ENCODE measurements around the gene CCL27.

The CCL27 gene

GRCh38 chr9:34658461-34658860, 4.0 kb downstream of the CCL27 start:
- H3K9me3 ChIP-seq (ENCODE audit: insufficient read depth, low read length): no peaks in the 10 kb centered on the region
- no peak for TF ChIP-seq EZH2phosphoT487 (conservative IDR thresholded peaks at IDR 0.05; ENCODE audit: low read length)
- no peak for TF ChIP-seq CTCF (IDR thresholded peaks at IDR 0.05; ENCODE audit: insufficient read depth, low read length, poor library complexity, severe bottlenecking)
- H3K27me3 ChIP-seq (ENCODE audit: low read length): no peaks in the 10 kb centered on the region
- H3F3A ChIP-seq (ENCODE audit: insufficient read depth): no peaks in the 10 kb centered on the region
- H3K79me2 ChIP-seq (ENCODE audit: insufficient read depth, low read length): no peaks in the 10 kb centered on the region
- H2AFZ ChIP-seq (ENCODE audit: low read depth, low read length, severe bottlenecking): no peak overlapping the region
- H3K9me2 ChIP-seq (replicated peaks; ENCODE audit: insufficient read depth, low read length): no peaks in the 10 kb centered on the region
- H3K27ac ChIP-seq (ENCODE audit: low read depth, low read length): no peak overlapping the region
- no peak overlapping the region for H3K4me3 ChIP-seq (ENCODE audit: insufficient read depth, low read length, poor library complexity, severe bottlenecking)
- H4K20me1 ChIP-seq (ENCODE audit: low read depth, low read length): no peaks in the 10 kb centered on the region
- H3K36me3 ChIP-seq (ENCODE audit: low read length): no peaks in the 10 kb centered on the region
- H3K9ac ChIP-seq (ENCODE audit: low read length): no peak overlapping the region
- H3K4me2 ChIP-seq (ENCODE audit: low read depth, low read length, poor library complexity, severe bottlenecking): no peak overlapping the region

DNA sequence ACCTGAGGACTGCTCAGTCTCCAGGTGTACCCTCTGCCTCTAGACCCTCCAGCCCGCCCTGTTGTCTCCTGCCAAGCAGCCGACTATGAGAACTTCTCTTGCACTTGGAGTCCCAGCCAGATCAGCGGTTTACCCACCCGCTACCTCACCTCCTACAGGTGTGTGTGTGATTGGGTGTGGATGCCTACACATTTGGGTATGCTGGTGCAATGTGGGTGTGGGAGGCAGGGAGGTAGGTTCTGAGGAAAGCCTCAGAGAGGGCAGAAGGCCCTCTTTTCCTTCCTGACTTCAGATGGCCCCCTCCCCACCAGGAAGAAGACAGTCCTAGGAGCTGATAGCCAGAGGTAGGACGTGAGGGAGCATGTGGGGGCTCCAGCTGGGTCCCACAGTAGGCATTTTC, 5.5 kb downstream of the CCL27 start:
- no peaks in the 10 kb centered on the region for H3K36me3 ChIP-seq (ENCODE audit: low read length)
- H3K27me3 ChIP-seq (ENCODE audit: low read length): no peaks in the 10 kb centered on the region
- H2AFZ ChIP-seq (ENCODE audit: low read depth, low read length, severe bottlenecking): no peak overlapping the region
- no peak for TF ChIP-seq EZH2phosphoT487 (conservative IDR thresholded peaks at IDR 0.05; ENCODE audit: low read length)
- no peak for TF ChIP-seq CTCF (IDR thresholded peaks at IDR 0.05; ENCODE audit: insufficient read depth, low read length, poor library complexity, severe bottlenecking)
- no peaks in the 10 kb centered on the region for H3K79me2 ChIP-seq (ENCODE audit: insufficient read depth, low read length)
- no peak overlapping the region for H3K27ac ChIP-seq (ENCODE audit: low read depth, low read length)
- H3K9me3 ChIP-seq (ENCODE audit: insufficient read depth, low read length): no peaks in the 10 kb centered on the region
- no peak overlapping the region for H3K4me3 ChIP-seq (ENCODE audit: insufficient read depth, low read length, poor library complexity, severe bottlenecking)
- no peak overlapping the region for H3K4me2 ChIP-seq (ENCODE audit: low read depth, low read length, poor library complexity, severe bottlenecking)
- no peaks in the 10 kb centered on the region for H3K9me2 ChIP-seq (replicated peaks; ENCODE audit: insufficient read depth, low read length)
- no peaks in the 10 kb centered on the region for H3F3A ChIP-seq (ENCODE audit: insufficient read depth)
- no peak overlapping the region for H3K9ac ChIP-seq (ENCODE audit: low read length)
- H4K20me1 ChIP-seq (ENCODE audit: low read depth, low read length): no peaks in the 10 kb centered on the region

GRCh38 chr9:34655394-34655793, 7.1 kb downstream of the CCL27 start:
- Histone ChIP-seq H3K9me2 (replicated peaks; ENCODE audit: insufficient read depth, low read length) (no peaks in the 10 kb centered on the region), H2AFZ (ENCODE audit: low read depth, low read length, severe bottlenecking) (no peak overlapping the region), H4K20me1 (ENCODE audit: low read depth, low read length) (no peaks in the 10 kb centered on the region), H3F3A (ENCODE audit: insufficient read depth) (no peaks in the 10 kb centered on the region), H3K9ac (ENCODE audit: low read length) (no peak overlapping the region), H3K27me3 (ENCODE audit: low read length) (no peaks in the 10 kb centered on the region), H3K27ac (ENCODE audit: low read depth, low read length) (no peak overlapping the region), H3K4me2 (ENCODE audit: low read depth, low read length, poor library complexity, severe bottlenecking) (no peak overlapping the region), H3K36me3 (ENCODE audit: low read length) (no peaks in the 10 kb centered on the region), H3K79me2 (ENCODE audit: insufficient read depth, low read length) (no peaks in the 10 kb centered on the region), H3K9me3 (ENCODE audit: insufficient read depth, low read length) (no peaks in the 10 kb centered on the region), H3K4me3 (ENCODE audit: insufficient read depth, low read length, poor library complexity, severe bottlenecking) (no peak overlapping the region)
- TF ChIP-seq CTCF (IDR thresholded peaks at IDR 0.05; ENCODE audit: insufficient read depth, low read length, poor library complexity, severe bottlenecking) (no peak), EZH2phosphoT487 (conservative IDR thresholded peaks at IDR 0.05; ENCODE audit: low read length) (no peak)

Data from SU-DHL-6 (cell line).